CD4-positive, alpha-beta T cell treated with Interleukin-15 for 4 hours (primary cell): ENCODE measurements around the gene ELAVL1.
"Not testable (repeated sequence)": the region's sequence is repeated elsewhere in the genome, so short reads cannot be mapped to it uniquely, and the experiment has no call there.

Experiments used
- DNase-seq: peaks from one replicate; pipeline ENCODE4 v3.0.0-alpha.2; 2020; ENCODE audit warnings: low spot score

ELAVL1 gene

GRCh38 chr19:8005534-8006256 is at the start of gene ELAVL1:
Gene ELAVL1 (minus strand): TSS chr19:8005641. CDS start chr19:7991815, 13,826 bp downstream.
- peak; percentile 89 for DNase-seq

DNA sequence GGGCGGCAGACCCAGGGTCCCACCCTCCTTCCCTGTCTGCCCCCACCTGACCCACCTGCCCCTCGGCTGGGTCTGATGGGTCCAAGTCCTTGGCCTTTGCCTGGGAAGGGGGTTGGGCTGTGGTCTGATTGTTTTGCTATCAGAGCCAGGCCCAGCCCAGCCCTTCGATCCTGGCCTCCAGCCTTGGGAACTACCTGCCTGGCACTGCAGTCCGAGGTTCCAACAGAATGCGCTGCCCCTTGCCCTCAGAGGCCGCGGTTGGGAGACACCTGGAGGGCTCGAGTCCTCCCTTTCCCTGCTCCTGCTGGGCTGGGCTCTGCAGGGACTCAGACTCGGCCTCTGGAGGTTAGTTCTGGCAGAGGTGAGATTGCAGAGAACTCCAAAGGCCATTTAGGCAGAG is 48.7 kb upstream of the ELAVL1 start:
- DNase-seq: no peak

GRCh38 chr19:8052464-8052859 is 47.0 kb upstream of the ELAVL1 start, which contains the start of gene CCL25:
Gene CCL25 (plus strand): TSS chr19:8052760. CDS start chr19:8053050, 290 bp downstream.
- DNase-seq: no peak

GRCh38 chr19:8050274-8051096 is 45.0 kb upstream of the ELAVL1 start:
- DNase-seq: peak; percentile 83

GRCh38 chr19:8046569-8047165 is 41.2 kb upstream of the ELAVL1 start:
- no peak for DNase-seq

DNA sequence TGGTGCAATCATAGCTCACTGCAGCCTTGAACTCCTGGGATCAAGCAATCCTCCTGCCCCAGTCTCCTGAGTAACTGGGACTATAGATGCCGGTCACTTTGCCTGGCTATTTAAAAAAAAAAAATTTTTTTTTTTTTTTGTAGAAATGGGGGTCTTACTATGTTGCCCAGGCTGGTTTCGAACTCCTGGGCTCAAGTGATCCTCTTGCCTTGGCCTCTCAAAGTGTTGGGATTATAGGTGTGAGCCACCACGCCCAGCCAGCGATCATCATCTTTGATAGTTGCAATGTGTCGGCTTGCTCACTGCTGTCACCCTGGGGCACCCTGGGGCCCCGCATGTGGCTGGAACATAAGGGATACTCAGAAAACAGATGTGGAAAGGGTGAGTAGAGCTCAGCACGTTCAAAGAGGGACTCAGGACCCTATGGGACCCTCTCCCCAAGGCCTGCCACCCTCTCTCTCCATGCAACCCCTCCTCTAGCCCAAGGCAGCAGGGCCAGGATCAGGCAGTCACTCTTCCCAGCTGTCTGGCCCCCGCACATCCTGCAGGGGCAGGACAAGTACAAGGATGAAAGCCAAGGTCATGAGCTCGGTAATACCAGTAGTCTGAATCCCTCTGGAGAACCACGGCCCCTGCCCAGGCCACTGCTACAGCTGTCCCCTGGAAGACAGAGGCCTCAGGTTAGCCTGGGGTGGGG is 40.6 kb upstream of the ELAVL1 start:
- DNase-seq: no peak

DNA sequence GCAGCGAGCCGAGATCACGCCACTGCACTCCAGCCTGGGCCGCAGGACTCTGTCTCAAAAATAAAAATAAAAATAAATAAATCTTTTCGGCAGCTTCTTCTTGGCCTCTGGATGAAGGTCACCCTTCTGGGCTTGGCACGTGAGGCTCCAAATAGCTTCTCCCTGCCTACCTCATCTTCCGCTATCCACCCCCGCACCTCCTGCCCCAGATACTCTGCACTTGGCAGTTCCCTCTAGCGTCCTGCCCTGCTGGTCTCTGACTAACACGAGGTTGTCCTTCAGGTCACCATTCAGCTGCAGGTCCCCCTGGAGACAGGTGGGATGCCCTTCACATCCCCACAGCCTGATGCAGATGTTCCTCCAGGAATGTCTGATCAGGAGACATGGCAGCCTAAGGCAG is 38.6 kb upstream of the ELAVL1 start:
- no peak for DNase-seq

DNA sequence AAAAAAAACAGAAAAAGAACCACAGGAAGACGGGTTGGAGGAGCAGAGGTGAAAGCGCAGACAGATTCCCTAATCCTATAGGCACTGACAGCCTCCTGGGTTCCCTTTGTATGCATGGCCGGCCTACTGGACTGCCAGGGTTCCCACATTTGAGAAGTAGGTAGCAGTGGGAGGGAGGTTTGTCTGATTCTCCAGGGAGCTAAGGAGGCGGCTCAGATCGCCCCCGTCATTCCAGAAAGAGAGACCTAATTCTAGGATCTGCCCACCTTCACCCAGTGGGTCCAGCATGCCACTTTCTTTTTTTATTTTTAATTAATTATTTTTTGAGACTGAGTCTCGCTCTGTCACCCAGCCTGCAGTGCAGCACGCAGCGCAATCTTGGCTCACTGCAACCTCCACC is 37.5 kb upstream of the ELAVL1 start:
- DNase-seq: no peak

- no peak for DNase-seq
Measured at GRCh38 chr19:8041531-8041931, 36.1 kb upstream of the ELAVL1 start.

- DNase-seq: no peak
Measured at GRCh38 chr19:8039231-8039630, 33.8 kb upstream of the ELAVL1 start.

GRCh38 chr19:8038815-8039214 is 33.4 kb upstream of the ELAVL1 start:
- no peak for DNase-seq

DNA sequence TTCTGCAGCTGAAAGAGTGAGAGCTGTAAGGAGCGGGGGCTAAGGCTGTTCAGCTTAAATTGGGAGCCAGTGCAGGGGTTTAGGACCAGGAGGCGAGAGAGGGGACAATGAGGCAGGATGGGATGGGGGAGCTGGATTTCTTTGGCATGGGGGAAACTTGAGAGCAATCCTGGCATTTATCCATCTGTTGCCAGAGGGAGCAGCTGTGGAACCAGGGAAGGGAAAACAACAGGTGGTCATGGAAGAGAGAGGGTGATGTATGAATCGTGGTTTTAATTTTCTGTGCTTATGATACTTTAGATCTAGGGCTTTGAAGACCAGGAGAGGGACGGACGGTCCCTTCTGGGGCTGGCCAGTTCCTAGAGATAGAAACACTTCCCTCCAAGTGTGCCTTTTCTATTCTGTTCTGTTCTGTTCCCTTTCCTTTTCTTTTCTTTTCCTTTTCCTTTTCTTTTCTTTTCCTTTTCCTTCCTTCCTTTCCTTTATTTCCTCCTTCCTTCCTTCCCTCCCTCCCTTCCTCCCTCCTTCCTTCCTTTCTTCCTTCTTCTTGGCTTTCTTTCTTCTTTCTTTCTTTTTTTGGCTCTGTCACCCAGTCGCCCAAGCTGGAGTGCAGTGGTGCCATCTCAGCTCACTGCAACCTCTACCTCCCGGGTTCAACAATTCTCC is 31.1 kb upstream of the ELAVL1 start:
- DNase-seq: no peak

- DNase-seq: no peak
Measured at GRCh38 chr19:8034178-8034525, 28.7 kb upstream of the ELAVL1 start.

DNA sequence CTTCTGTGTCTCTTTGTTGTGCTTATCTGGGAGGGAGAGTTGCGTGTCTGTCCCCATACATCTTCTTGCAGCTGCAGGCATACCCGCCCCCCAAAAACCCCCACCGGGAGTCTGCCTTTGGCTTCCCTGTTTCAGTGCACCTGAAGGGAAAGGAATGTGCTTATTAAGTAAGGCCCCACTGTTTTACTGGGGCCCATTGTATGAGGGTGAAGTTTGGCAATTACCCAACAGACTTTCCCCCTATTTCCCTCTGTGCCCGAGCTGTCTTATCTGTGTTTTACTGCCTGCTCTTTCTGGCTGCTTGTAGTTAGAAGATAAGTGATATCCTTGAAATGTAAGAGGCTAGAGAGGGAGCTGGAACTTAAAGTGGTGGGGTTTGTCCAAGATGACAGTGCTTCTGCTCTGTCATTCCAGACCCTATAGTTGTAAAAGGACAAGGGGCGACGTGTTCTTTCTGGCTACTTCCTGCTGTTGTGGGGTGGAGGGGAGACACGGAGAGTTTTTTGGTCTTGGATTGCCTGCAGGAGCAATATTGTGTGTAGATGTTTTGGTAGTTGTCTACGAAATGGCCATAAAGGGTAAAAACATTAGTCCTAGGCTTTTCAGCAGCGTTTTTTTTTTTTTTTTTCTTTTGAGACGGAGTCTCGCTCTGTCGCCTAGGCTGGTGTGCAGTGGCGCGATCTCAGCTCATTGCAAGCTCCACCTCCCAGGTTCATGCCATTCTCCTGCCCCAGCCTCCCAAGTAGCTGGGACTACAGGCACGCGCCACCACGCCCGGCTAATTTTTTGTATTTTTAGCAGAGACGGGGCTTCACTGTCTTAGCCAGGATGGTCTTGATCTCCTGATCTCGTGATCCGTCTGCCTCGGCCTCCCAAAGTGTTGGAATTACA is 28.1 kb upstream of the ELAVL1 start:
- not testable (repeated sequence) for DNase-seq

DNA sequence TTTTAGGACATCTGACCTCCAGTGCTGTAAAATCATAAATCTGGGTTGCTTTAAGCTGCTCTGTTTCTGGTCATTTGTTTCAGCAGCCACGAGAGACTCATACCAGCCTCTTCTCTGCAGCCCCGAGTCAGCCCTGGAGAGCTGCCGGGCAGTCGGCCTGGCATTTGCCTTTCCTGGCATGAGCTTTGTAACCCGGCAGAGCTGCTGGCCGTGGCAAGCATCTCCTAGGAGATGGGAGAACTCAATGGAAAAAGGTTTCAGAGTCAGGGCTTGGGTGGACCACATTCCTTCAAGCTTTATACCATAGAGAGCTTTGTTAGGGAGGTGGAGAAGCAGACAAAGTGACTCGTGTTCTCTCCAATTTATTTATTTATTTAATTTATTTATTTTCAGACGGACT is 25.5 kb upstream of the ELAVL1 start:
- no peak for DNase-seq

- no peak for DNase-seq
Measured at GRCh38 chr19:8028951-8029491, 23.6 kb upstream of the ELAVL1 start.

DNA sequence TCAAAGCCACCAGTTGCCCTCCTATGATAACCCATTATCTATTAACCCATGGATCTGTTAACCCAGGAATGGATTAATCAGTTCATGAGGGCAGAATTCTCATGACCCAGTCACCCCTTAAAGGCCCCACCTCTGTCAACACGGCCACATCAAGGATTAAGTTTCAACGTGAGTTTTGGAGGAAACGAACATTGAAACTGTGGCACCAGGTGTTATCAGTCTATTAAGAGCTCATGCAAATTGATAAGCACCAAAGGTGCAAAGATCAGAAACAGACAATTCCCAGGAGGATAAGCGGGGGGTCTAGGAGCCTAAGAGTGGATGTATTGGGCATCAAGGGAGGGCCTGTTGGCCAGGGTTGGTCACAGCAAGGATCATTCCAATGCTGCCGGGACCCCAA is 19.9 kb upstream of the ELAVL1 start:
- no peak for DNase-seq

DNA sequence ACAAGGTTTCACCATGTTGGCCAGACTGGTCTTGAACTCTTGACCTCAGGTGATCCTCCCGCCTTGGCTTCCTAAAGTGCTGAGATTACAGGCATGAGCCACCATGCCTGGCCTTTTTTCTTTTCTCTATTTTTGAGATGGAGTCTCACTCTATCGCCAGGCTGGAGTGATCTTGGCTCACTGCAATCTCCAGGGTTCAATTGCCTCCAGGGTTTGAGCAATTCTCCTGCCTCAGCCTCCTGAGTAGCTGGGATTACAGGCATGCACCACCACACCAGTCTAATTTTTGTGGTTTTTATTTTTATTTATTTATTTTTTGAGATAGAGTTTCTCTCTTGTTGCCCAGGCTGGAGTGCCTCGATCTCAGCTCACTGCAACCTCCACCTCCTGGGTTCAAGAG is 18.8 kb upstream of the ELAVL1 start:
- not testable (repeated sequence) for DNase-seq

GRCh38 chr19:8023371-8023770 is 17.9 kb upstream of the ELAVL1 start:
- no peak for DNase-seq

GRCh38 chr19:8022275-8022674 is 16.8 kb upstream of the ELAVL1 start:
- DNase-seq: no peak

DNA sequence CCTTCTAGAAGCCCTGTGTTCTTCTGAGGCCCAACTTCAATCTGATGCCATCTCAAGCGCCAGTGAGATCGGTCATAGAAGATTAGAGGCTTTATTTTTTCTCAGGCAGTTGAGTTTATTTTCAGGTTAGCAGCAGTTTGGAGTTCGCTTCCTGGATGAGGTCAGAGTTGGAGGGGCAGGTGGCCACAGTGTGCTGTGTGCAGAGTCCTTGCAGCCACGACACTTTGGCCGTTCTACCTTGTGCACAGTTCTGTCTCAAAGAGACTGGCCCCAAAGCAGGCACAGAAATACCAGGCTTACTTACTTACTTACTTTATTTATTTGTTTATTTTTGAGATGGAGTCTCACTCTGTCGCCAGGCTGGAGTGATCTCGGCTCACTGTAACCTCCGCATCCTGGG is 15.9 kb upstream of the ELAVL1 start:
- no peak for DNase-seq
